Activated CD4-positive, alpha-beta T cell treated with anti-CD3 and anti-CD28 coated beads for 36 hours (primary cell): Measurements from ENCODE around the gene ST7. TPM values are rescaled to one million over a fixed set of nuclear protein-coding genes. Genes with fewer than 3 reads are reported as not detected.
"Not testable (repeated sequence)": the region's sequence is repeated elsewhere in the genome, so short reads cannot be mapped to it uniquely, and the experiment has no call there.

Source experiments
- ATAC-seq: fragments of 200-7000 bp; cut with Tn5 transposase; one replicate; pipeline ENCODE4 v1.10.0; 2021; ENCODE audit warnings: mild to moderate bottlenecking, moderate library complexity
- CTCF ChIA-PET: fragments of 350-600 bp; sonication (Branson Sonifier 250); formaldehyde crosslinking; loops from one replicate; lab custom pipeline; 2021; ENCODE audit warnings: antibody characterized with exemption; lab: Charles Lee
- POLR2A ChIA-PET: fragments of 350-600 bp; sonication (Branson Sonifier 250); formaldehyde crosslinking; loops from one replicate; lab custom pipeline; 2021; ENCODE audit warnings: antibody characterized with exemption, inconsistent platforms; lab: Charles Lee
- DNase-seq: peaks from one replicate; pipeline ENCODE4 v3.0.0-alpha.2; 2020
- H3K27ac Mint-ChIP-seq: one replicate; pipeline ENCODE4 v1.8.0; 2021; ENCODE audit warnings: mixed read lengths
- H3K27me3 Mint-ChIP-seq: one replicate; pipeline ENCODE4 v1.8.0; 2021; ENCODE audit warnings: mixed read lengths
- H3K36me3 Mint-ChIP-seq: one replicate; pipeline ENCODE4 v1.8.0; 2021; ENCODE audit warnings: low read depth, mixed read lengths
- H3K4me1 Mint-ChIP-seq: one replicate; pipeline ENCODE4 v1.8.0; 2021; ENCODE audit warnings: mixed read lengths
- H3K4me3 Mint-ChIP-seq: one replicate; pipeline ENCODE4 v1.8.0; 2021; ENCODE audit warnings: mild to moderate bottlenecking, moderate library complexity, mixed read lengths
- H3K9me3 Mint-ChIP-seq: one replicate; pipeline ENCODE4 v1.8.0; 2021; ENCODE audit warnings: low read depth, mixed read lengths
- intact Hi-C, 2 experiments: fragments of 100-400 bp; cut with DNase I in 1 of 2; cut with micrococcal nuclease in 1 of 2; formaldehyde crosslinking; loops; one replicate each; pipeline versions ENCODE4 v1.14.2 to v1.15.1; 2022 to 2024; cut with DNase I, micrococcal nuclease
- total RNA-seq, 2 experiments: library from RNA; stranded (reverse); gene quantifications; one replicate each; pipeline ENCODE4 v1.2.3, GENCODE V29; 2021

The ST7 gene
- total RNA-seq, 2 experiments from 2014 or later: 6.4 to 8.1 TPM

DNA sequence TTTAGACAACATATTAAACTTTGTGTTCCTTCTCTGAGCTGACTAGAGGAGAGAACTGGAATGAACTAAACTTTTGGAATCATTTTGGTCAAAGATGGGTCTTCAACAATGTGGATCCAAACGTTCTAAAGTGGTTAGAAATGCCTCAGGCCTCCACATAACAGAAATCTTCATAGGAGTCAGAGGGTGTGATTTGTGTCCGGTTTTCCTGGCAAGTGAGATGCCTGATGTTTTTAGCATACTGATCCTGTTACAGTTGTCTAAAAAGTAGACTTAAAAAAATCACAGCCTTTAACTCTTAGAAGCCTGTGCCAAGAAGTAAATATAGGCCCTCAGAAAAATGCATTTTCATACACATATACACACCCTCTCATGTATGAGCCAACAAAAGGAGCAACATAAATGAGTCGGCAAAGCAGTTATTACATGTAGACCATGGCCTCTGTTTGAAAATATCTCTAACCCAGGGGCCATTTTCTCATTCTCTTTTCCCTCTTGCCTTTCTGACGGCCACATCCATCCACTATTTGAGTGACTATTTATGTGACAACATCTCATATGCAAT is 64.5 kb downstream of the ST7 start:
- no peaks in the 10 kb centered on the region for H3K9me3 Mint-ChIP-seq
- ATAC-seq (no peak), DNase-seq (no peak)
- CTCF ChIA-PET: no interaction called here
- no peak overlapping the region for H3K27ac Mint-ChIP-seq
- no peaks in the 10 kb centered on the region for H3K36me3 Mint-ChIP-seq
- H3K4me3 Mint-ChIP-seq: no peak overlapping the region
- peaks cover 31% of the 10 kb centered on the region for H3K4me1 Mint-ChIP-seq
- H3K27me3 Mint-ChIP-seq: peaks cover 2% of the 10 kb centered on the region
- intact Hi-C loops: loop anchor here in 1 of 2 experiments (10.0 kb wide), 2 partner anchors 343 to 803 kb away; partner anchors contain the start of genes MET and TES
- POLR2A ChIA-PET: no interaction called here

DNA sequence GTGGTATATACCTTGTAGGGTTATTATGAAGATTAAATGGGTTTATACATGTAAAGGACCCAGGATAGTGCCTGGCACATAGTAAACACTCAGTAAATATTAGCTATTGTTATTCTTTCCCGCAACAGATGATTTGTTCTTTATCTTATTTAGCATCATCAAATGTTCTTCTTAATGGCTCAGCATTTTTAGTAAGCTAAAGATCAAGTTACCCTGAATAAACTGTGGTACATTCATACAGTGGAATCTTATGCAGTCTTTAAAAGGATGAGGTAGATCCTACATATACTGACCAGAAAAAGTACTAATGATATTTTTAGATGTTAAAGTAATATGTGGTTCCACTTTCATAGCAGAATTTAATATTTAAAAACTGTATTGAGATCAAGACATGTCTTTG is 65.4 kb downstream of the ST7 start:
- Mint-ChIP-seq H3K4me1 (peaks cover 38% of the 10 kb centered on the region), H3K9me3 (no peaks in the 10 kb centered on the region), H3K27ac (no peak overlapping the region), H3K27me3 (peaks cover 2% of the 10 kb centered on the region), H3K4me3 (no peak overlapping the region), H3K36me3 (no peaks in the 10 kb centered on the region)
- POLR2A ChIA-PET: no interaction called here
- ATAC-seq (no peak), DNase-seq (no peak)
- intact Hi-C loops: loop anchor here in 1 of 2 experiments (10.0 kb wide), 2 partner anchors 344 to 804 kb away; partner anchors contain the start of genes MET and TES
- CTCF ChIA-PET: no interaction called here

DNA sequence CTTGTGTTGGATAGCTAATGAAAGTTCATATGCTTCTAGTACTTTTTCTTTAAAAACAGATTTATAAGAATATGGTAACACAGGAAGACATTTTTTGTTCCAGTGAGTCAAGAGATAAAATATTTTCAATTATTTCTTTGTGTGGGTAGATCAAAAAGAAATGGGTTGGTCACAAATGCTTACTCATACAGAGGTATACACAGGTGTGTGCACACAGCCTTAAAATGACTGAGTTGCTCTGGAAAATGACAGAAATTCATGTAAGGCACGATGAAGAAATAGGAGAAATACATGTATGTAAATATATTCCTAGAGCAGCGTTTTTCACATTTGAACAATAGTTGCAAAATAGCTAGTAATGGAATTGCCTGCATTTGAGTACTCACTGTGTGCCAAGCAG is 66.0 kb downstream of the ST7 start:
- POLR2A ChIA-PET: no interaction called here
- Mint-ChIP-seq H3K4me3 (no peak overlapping the region), H3K27me3 (peaks cover 2% of the 10 kb centered on the region), H3K36me3 (no peaks in the 10 kb centered on the region), H3K9me3 (no peaks in the 10 kb centered on the region), H3K27ac (no peak overlapping the region), H3K4me1 (peaks cover 37% of the 10 kb centered on the region)
- DNase-seq (no peak), ATAC-seq (no peak)
- CTCF ChIA-PET: interaction anchor here (1.0 to 1.4 kb wide), 2 partner anchors 14 to 105 kb away, joined by 3 read pairs; no protein-coding TSS in a partner anchor
- intact Hi-C loops: loop anchor here in 1 of 2 experiments (10.0 kb wide), 2 partner anchors 344 to 804 kb away; partner anchors contain the start of genes MET and TES

DNA sequence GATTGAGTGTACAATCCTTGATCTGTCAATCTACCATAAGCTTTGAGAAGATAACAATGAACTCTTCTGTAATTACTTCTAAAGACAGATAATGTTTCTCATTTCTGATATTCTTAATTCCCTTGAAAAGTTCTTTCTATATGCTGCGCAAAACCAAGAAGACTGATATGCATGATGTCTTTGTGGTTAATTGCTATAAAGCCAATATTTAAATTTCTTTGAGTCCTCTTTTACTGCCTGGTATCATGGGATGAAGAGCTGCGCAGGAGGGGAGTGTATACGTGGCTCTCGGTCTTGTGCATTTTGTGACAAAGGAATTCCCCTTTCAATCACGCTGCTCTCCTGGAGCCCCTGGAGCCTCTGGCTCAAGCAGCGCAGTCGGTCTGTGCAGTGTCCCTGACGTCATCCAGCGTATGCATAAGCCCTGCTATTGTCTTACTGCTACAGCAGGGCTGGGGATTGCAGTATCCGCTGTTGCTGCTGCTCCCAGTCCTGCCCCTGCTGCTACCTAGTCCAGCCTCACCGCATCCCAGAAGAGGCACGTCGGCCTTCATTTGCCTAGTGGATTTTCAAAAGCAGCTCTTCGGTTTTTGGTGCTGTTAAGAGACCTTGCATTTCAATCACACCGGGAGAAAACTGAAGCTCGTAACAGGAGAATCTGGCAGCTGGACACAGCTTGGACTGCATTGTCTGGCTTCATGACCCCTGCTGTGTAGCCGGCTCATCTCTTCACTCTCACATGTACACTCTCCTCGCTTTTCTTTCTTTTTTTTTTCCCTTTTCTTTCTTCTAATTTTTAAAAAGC is 66.7 kb downstream of the ST7 start:
- Mint-ChIP-seq H3K4me3 (no peak overlapping the region), H3K27me3 (peaks cover 2% of the 10 kb centered on the region), H3K9me3 (no peaks in the 10 kb centered on the region), H3K27ac (no peak overlapping the region), H3K4me1 (peaks cover 37% of the 10 kb centered on the region), H3K36me3 (no peaks in the 10 kb centered on the region)
- intact Hi-C loops: loop anchor here in 1 of 2 experiments (10.0 kb wide), 2 partner anchors 345 to 805 kb away; partner anchors contain the start of genes MET and TES
- DNase-seq: no peak
- CTCF ChIA-PET: interaction anchor here (0.7 to 1.4 kb wide), 3 partner anchors 13 to 104 kb away, joined by 3 read pairs; no protein-coding TSS in a partner anchor
- POLR2A ChIA-PET: no interaction called here
- ATAC-seq: no peak

DNA sequence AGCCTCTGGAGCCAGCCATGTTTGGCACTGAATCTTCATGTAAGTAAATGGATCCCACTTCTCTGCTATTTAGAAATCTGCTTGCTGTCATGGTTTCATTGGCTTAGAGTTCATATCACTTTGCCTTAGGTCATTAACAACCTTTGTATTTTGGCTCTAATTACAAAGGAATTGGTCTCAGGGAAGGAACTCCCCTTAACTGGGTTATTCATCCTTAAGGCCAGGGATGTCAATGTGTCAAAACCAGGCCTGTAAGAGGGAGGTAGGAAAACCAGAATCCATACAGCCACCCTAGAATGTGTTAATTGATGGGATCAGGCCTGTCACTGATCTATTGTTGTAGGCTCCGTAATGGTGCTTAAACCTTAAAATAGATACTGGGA is 67.3 kb downstream of the ST7 start:
- ATAC-seq (no peak), DNase-seq (no peak)
- Mint-ChIP-seq H3K27me3 (peaks cover 1% of the 10 kb centered on the region), H3K9me3 (no peaks in the 10 kb centered on the region), H3K4me3 (no peak overlapping the region), H3K4me1 (peaks cover 35% of the 10 kb centered on the region), H3K36me3 (no peaks in the 10 kb centered on the region), H3K27ac (no peak overlapping the region)
- ChIA-PET CTCF (interaction anchor here (0.7 to 1.4 kb wide), 2 partner anchors 12 to 103 kb away, joined by 3 read pairs; no protein-coding TSS in a partner anchor), POLR2A (no interaction called here)
- intact Hi-C loops: no loop called here

- ChIA-PET POLR2A (no interaction called here), CTCF (interaction anchor here (1.1 kb wide), 1 partner anchor 13 kb away, joined by 3 read pairs; no protein-coding TSS in a partner anchor)
- ATAC-seq (no peak), DNase-seq (no peak)
- H3K36me3 Mint-ChIP-seq: no peaks in the 10 kb centered on the region
- H3K27ac Mint-ChIP-seq: no peak overlapping the region
- no peaks in the 10 kb centered on the region for H3K9me3 Mint-ChIP-seq
- peaks cover 29% of the 10 kb centered on the region for H3K4me1 Mint-ChIP-seq
- H3K4me3 Mint-ChIP-seq: no peak overlapping the region
- intact Hi-C loops: no loop called here
- H3K27me3 Mint-ChIP-seq: no peaks in the 10 kb centered on the region
Observed at GRCh38 chr7:117021366-117021765, 68.1 kb downstream of the ST7 start.

DNA sequence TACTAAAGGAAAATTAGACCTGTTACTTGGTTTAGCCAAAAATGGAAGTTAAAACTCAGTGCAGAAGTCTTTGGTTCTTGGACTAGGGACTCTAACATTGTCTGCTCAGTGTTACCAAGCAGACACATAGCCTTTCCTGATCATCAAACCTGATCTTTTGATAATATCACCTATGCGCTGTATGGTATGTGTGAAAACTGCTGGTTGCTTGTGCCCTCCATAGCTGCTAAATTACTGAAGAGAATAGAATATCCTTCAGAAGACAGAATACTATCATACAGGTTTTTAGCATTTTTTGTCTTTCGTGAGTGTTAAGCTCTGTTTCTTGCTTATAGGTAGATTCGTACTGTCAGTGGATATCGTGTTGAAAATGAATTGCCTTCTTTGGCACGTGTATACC is 68.7 kb downstream of the ST7 start:
- no peak for ATAC-seq
- Mint-ChIP-seq H3K9me3 (peaks cover 2% of the 10 kb centered on the region), H3K4me1 (peaks cover 32% of the 10 kb centered on the region), H3K36me3 (peaks cover 3% of the 10 kb centered on the region), H3K4me3 (no peak overlapping the region), H3K27me3 (no peaks in the 10 kb centered on the region), H3K27ac (no peak overlapping the region)
- POLR2A ChIA-PET: no interaction called here
- intact Hi-C loops: no loop called here
- no peak for DNase-seq
- CTCF ChIA-PET: interaction anchor here (0.6 to 1.1 kb wide), 2 partner anchors 12 to 14 kb away, joined by 3 read pairs; no protein-coding TSS in a partner anchor

- Mint-ChIP-seq H3K4me3 (no peak overlapping the region), H3K9me3 (peaks cover 2% of the 10 kb centered on the region), H3K36me3 (peaks cover 3% of the 10 kb centered on the region), H3K27me3 (no peaks in the 10 kb centered on the region), H3K4me1 (peaks cover 29% of the 10 kb centered on the region), H3K27ac (no peak overlapping the region)
- POLR2A ChIA-PET: no interaction called here
- CTCF ChIA-PET: interaction anchor here (0.6 to 1.2 kb wide), 4 partner anchors 17 to 338 kb away, joined by 3 read pairs; no protein-coding TSS in a partner anchor
- peak; percentile 64 for ATAC-seq
- DNase-seq: no peak
- intact Hi-C loops: no loop called here
Observed at GRCh38 chr7:117023325-117023854, 70.1 kb downstream of the ST7 start.

GRCh38 chr7:117024811-117025210 is 71.5 kb downstream of the ST7 start:
- Mint-ChIP-seq H3K27me3 (no peaks in the 10 kb centered on the region), H3K4me3 (no peak overlapping the region), H3K4me1 (peaks cover 27% of the 10 kb centered on the region), H3K27ac (no peak overlapping the region), H3K36me3 (peaks cover 3% of the 10 kb centered on the region), H3K9me3 (peaks cover 2% of the 10 kb centered on the region)
- ATAC-seq (peak; percentile 57), DNase-seq (no peak)
- CTCF ChIA-PET: interaction anchor here (1.5 kb wide), 1 partner anchor 17 kb away, joined by 4 read pairs; no protein-coding TSS in a partner anchor
- intact Hi-C loops: no loop called here
- POLR2A ChIA-PET: no interaction called here

- Mint-ChIP-seq H3K4me3 (no peak overlapping the region), H3K27me3 (no peaks in the 10 kb centered on the region), H3K27ac (no peak overlapping the region), H3K4me1 (peaks cover 27% of the 10 kb centered on the region), H3K36me3 (peaks cover 3% of the 10 kb centered on the region), H3K9me3 (peaks cover 4% of the 10 kb centered on the region)
- CTCF ChIA-PET: interaction anchor here (1.5 kb wide), 1 partner anchor 18 kb away, joined by 4 read pairs; no protein-coding TSS in a partner anchor
- no peak for DNase-seq
- POLR2A ChIA-PET: no interaction called here
- intact Hi-C loops: no loop called here
- ATAC-seq: no peak
Observed at GRCh38 chr7:117025891-117026290, 72.6 kb downstream of the ST7 start.

DNA sequence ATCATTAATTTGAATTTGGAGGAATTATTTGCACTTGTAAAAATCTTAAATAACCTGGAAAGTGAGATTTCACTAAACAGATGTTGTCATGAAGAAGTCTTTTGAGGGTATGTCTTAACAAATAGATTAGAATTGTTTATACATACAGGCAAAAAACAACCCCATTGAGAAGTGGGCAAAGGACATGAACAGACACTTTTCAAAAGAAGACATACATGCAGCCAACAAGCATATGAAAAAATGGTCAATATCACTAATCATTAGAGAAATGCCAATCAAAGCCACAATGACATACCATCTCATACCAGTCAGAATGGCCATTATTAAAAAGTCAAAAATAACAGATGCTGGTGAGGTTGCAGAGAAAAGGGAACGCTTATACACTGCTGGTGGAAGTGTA is 77.0 kb downstream of the ST7 start:
- not testable (repeated sequence) for ATAC-seq

More for the DNA sequence above, 77.0 kb downstream of the ST7 start:
- H3K4me1 Mint-ChIP-seq, POLR2A ChIA-PET, CTCF ChIA-PET, intact Hi-C loops, H3K4me3 Mint-ChIP-seq, H3K9me3 Mint-ChIP-seq, DNase-seq, H3K36me3 Mint-ChIP-seq, H3K27ac Mint-ChIP-seq, H3K27me3 Mint-ChIP-seq: not testable (repeated sequence)
